Measurements from ENCODE around the gene PTCD1.

The PTCD1 gene

DNA sequence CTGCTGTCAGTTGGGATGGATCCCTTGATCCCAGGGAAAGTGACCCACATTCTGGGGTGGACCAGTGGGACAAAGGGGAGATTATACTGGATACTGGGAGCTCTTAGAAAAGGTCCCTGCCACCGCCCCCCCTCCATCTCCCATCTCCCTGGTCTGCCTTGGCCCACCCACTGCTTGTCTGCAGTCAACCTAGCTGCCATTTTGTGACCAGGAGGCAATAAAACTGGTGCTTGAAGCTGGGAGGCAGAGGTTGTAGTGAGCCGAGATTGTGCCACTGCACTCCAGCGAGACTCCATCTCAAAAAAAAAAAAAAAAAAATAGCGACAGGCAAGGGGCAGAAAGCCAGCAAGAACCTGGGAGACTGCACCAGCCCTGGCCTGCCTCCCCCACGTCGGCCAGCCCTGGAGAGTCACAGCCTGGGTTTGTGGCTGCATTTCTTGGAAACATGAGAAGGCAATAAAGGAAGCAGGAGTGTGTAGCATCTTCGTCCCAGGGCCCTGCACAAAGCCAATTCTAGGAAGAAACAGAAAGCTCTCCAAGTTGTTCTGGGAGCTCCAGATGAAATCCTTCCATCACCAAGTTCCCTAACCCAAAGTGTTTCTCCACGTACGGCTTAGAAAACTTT is 68.7 kb downstream of the PTCD1 start:
- TF ChIP-seq ZFX (IDR thresholded peaks at IDR 0.05), result no peak
- H3K27ac ChIP-seq, result no peak overlapping the region

DNA sequence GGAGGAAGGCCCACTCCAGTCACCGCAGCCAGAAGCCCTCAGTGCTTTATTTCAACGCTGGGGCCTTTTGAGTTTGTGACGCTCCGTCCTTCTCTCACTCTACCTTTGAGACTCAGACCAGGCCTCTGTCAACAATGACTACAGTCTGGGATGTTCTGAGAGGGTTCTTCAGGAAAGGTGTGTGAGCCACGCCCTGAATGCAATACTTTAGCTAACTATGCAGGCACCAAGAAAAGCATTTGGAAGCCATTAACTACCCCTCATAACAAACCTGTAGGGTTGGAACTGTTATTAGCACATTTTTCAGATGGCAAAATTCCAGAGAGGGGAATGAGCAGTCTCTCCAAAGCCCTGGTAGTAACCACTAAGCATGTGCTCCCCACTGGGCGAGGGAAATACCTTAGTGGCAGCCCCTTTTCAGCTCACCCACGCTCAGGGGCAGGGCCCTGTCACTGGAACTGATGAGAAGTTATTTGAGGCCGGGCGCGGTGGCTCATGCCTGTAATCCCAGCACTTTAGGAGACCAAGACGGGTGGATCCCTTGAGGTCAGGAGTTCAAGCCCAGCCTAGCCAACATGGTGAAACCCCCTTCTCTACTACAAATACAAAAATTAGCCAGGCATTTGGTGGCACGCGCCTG is 69.7 kb downstream of the PTCD1 start:
- no peak overlapping the region for H3K27ac ChIP-seq
- TF ChIP-seq, protein P1, sequence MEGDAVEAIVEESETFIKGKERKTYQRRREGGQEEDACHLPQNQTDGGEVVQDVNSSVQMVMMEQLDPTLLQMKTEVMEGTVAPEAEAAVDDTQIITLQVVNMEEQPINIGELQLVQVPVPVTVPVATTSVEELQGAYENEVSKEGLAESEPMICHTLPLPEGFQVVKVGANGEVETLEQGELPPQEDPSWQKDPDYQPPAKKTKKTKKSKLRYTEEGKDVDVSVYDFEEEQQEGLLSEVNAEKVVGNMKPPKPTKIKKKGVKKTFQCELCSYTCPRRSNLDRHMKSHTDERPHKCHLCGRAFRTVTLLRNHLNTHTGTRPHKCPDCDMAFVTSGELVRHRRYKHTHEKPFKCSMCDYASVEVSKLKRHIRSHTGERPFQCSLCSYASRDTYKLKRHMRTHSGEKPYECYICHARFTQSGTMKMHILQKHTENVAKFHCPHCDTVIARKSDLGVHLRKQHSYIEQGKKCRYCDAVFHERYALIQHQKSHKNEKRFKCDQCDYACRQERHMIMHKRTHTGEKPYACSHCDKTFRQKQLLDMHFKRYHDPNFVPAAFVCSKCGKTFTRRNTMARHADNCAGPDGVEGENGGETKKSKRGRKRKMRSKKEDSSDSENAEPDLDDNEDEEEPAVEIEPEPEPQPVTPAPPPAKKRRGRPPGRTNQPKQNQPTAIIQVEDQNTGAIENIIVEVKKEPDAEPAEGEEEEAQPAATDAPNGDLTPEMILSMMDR (conservative IDR thresholded peaks at IDR 0.05), result no peak
- no peak for TF ChIP-seq ZFX (IDR thresholded peaks at IDR 0.05)

All from C4-2B (cell line).